Measurements from ENCODE around the gene ST8SIA2. TPM values are rescaled to one million over a fixed set of nuclear protein-coding genes. Genes with fewer than 3 reads are reported as not detected.

The ST8SIA2 gene
- total and polyA plus RNA-seq, 4 donors: not detected

- H3K4me1 ChIP-seq (ENCODE audit: control insufficient read depth in 4 of 4, insufficient read depth in 4 of 4, low read length in 3 of 4): no peaks in the 10 kb centered on the region
- H3K27ac ChIP-seq (ENCODE audit: low read depth in 1 of 2, low read length in 2 of 2): no peak overlapping the region
- no peak for TF ChIP-seq HNF4G (IDR thresholded peaks at IDR 0.05)
- TF ChIP-seq REST (IDR thresholded peaks at IDR 0.05): no peak
- TF ChIP-seq, protein P1, sequence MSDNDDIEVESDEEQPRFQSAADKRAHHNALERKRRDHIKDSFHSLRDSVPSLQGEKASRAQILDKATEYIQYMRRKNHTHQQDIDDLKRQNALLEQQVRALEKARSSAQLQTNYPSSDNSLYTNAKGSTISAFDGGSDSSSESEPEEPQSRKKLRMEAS (IDR thresholded peaks at IDR 0.05): no peak
- TF ChIP-seq EGR1 (IDR thresholded peaks at IDR 0.05; ENCODE audit: low read depth in 2 of 2): no peak
- TF ChIP-seq FOXA2 (IDR thresholded peaks at IDR 0.05): no peak
- no peak for TF ChIP-seq ZBTB33 (IDR thresholded peaks at IDR 0.05)
- no peak for TF ChIP-seq YY1 (IDR thresholded peaks at IDR 0.05)
- no peak overlapping the region for H3K4me3 ChIP-seq (ENCODE audit: low read depth in 1 of 3, low read length in 3 of 3)
- no peaks in the 10 kb centered on the region for H3K36me3 ChIP-seq (ENCODE audit: control insufficient read depth in 4 of 4, insufficient read depth in 3 of 4, low read depth in 1 of 4, low read length in 3 of 4)
- peaks cover 0 to 3% (median 0%) of the 10 kb centered on the region in 4 donors for H3K27me3 ChIP-seq (ENCODE audit: control insufficient read depth in 4 of 4, insufficient read depth in 4 of 4, low read length in 3 of 4)
- H3K9me3 ChIP-seq (ENCODE audit: control insufficient read depth in 4 of 4, low read length in 3 of 4): peaks cover 0 to 3% (median 0%) of the 10 kb centered on the region in 4 donors
- H3K9ac ChIP-seq (ENCODE audit: low read depth in 1 of 2, low read length in 2 of 2): no peak overlapping the region
- no peak for DNase-seq (ENCODE audit: low spot score)
- 83% methylated on average over 1 of the region's 1 CpG for WGBS
These were observed 91.8 kb downstream of the ST8SIA2 start for GRCh38 chr15:92485441-92485840.

- Histone ChIP-seq H3K4me3 (ENCODE audit: low read depth in 1 of 3, low read length in 3 of 3) (no peak overlapping the region), H3K27me3 (ENCODE audit: control insufficient read depth in 4 of 4, insufficient read depth in 4 of 4, low read length in 3 of 4) (peaks cover 0 to 3% (median 1%) of the 10 kb centered on the region in 4 donors), H3K9me3 (ENCODE audit: control insufficient read depth in 4 of 4, low read length in 3 of 4) (peaks cover 0 to 3% (median 0%) of the 10 kb centered on the region in 4 donors), H3K36me3 (ENCODE audit: control insufficient read depth in 4 of 4, insufficient read depth in 3 of 4, low read depth in 1 of 4, low read length in 3 of 4) (no peaks in the 10 kb centered on the region), H3K9ac (ENCODE audit: low read depth in 1 of 2, low read length in 2 of 2) (no peak overlapping the region), H3K27ac (ENCODE audit: low read depth in 1 of 2, low read length in 2 of 2) (no peak overlapping the region), H3K4me1 (ENCODE audit: control insufficient read depth in 4 of 4, insufficient read depth in 4 of 4, low read length in 3 of 4) (no peaks in the 10 kb centered on the region)
- 80% methylated on average over 7 of the region's 7 CpGs for WGBS
- TF ChIP-seq JUND (IDR thresholded peaks at IDR 0.05): no peak
- TF ChIP-seq, protein P2, sequence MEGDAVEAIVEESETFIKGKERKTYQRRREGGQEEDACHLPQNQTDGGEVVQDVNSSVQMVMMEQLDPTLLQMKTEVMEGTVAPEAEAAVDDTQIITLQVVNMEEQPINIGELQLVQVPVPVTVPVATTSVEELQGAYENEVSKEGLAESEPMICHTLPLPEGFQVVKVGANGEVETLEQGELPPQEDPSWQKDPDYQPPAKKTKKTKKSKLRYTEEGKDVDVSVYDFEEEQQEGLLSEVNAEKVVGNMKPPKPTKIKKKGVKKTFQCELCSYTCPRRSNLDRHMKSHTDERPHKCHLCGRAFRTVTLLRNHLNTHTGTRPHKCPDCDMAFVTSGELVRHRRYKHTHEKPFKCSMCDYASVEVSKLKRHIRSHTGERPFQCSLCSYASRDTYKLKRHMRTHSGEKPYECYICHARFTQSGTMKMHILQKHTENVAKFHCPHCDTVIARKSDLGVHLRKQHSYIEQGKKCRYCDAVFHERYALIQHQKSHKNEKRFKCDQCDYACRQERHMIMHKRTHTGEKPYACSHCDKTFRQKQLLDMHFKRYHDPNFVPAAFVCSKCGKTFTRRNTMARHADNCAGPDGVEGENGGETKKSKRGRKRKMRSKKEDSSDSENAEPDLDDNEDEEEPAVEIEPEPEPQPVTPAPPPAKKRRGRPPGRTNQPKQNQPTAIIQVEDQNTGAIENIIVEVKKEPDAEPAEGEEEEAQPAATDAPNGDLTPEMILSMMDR (IDR thresholded peaks at IDR 0.05; ENCODE audit: low read depth, low read length, missing input control): no peak
- TF ChIP-seq RAD21 (IDR thresholded peaks at IDR 0.05): no peak
- TF ChIP-seq ATF3 (IDR thresholded peaks at IDR 0.05): no peak
- no peak for TF ChIP-seq RXRA (IDR thresholded peaks at IDR 0.05)
- TF ChIP-seq ZBTB33 (IDR thresholded peaks at IDR 0.05): no peak
- TF ChIP-seq, protein P1 (IDR thresholded peaks at IDR 0.05): no peak
- no peak for TF ChIP-seq NR2F2 (IDR thresholded peaks at IDR 0.05)
- TF ChIP-seq HNF4A (conservative IDR thresholded peaks at IDR 0.05): no peak
- no peak for TF ChIP-seq FOXA2 (IDR thresholded peaks at IDR 0.05)
- no peak for TF ChIP-seq FOXA1 (IDR thresholded peaks at IDR 0.05)
- TF ChIP-seq SP1 (IDR thresholded peaks at IDR 0.05): no peak
- no peak for TF ChIP-seq HNF4G (IDR thresholded peaks at IDR 0.05)
- TF ChIP-seq YY1 (IDR thresholded peaks at IDR 0.05): no peak
- DNase-seq (ENCODE audit: low spot score): no peak
These were observed 99.0 kb downstream of the ST8SIA2 start for GRCh38 chr15:92492551-92493115.
